GM18511 (cell line): ENCODE measurements around the gene ZNF280B.
"Not testable (repeated sequence)": the region's sequence is repeated elsewhere in the genome, so short reads cannot be mapped to it uniquely, and the experiment has no call there.

Source experiments
- ATAC-seq: cut with Tn5 transposase; IDR thresholded peaks from one replicate; pipeline ENCODE4 v1.9.1; 2021; ENCODE audit warnings: mild to moderate bottlenecking, moderate library complexity; ENCODE audit not compliant: unreplicated experiment

The ZNF280B gene

GRCh38 chr22:22510833-22511232, 2.3 kb upstream of the ZNF280B start:
- ATAC-seq = not testable (repeated sequence)

- not testable (repeated sequence) for ATAC-seq
Measured at GRCh38 chr22:22509912-22510311, 1.4 kb upstream of the ZNF280B start.

- no peak for ATAC-seq
Measured at GRCh38 chr22:22507743-22508273, 734 bp downstream of the ZNF280B start.

GRCh38 chr22:22506736-22507135, 1.8 kb downstream of the ZNF280B start:
- ATAC-seq = no peak

- no peak for ATAC-seq
Measured at GRCh38 chr22:22498267-22498666, 10.3 kb downstream of the ZNF280B start.

- not testable (repeated sequence) for ATAC-seq
Measured at GRCh38 chr22:22491589-22491988, 17.0 kb downstream of the ZNF280B start.

GRCh38 chr22:22488736-22489135, 19.8 kb downstream of the ZNF280B start:
- no peak for ATAC-seq

- ATAC-seq = no peak
Measured at GRCh38 chr22:22487869-22488597, 20.5 kb downstream of the ZNF280B start.

GRCh38 chr22:22487059-22487458, 21.5 kb downstream of the ZNF280B start:
- no peak for ATAC-seq

GRCh38 chr22:22486132-22486899, 22.2 kb downstream of the ZNF280B start:
- ATAC-seq = no peak

- no peak for ATAC-seq
Measured at GRCh38 chr22:22485524-22485923, 23.0 kb downstream of the ZNF280B start.

- no peak for ATAC-seq
Measured at GRCh38 chr22:22484023-22484422, 24.5 kb downstream of the ZNF280B start.

- ATAC-seq = no peak
Measured at GRCh38 chr22:22480940-22481339, 27.6 kb downstream of the ZNF280B start.

GRCh38 chr22:22479999-22480532, 28.5 kb downstream of the ZNF280B start:
- ATAC-seq = no peak

- ATAC-seq = no peak
Measured at GRCh38 chr22:22479116-22479515, 29.4 kb downstream of the ZNF280B start.

GRCh38 chr22:22478470-22478869, 30.1 kb downstream of the ZNF280B start:
- no peak for ATAC-seq

GRCh38 chr22:22474733-22475132, 33.8 kb downstream of the ZNF280B start:
- no peak for ATAC-seq

- ATAC-seq = not testable (repeated sequence)
Measured at GRCh38 chr22:22471104-22471503, 37.4 kb downstream of the ZNF280B start.

GRCh38 chr22:22469527-22469926, 39.0 kb downstream of the ZNF280B start:
- no peak for ATAC-seq

GRCh38 chr22:22468794-22469469, 39.6 kb downstream of the ZNF280B start:
- ATAC-seq = not testable (repeated sequence)

- no peak for ATAC-seq
Measured at GRCh38 chr22:22467112-22467511, 41.4 kb downstream of the ZNF280B start.
